Gastrocnemius medialis (tissue), 4 donors: Measurements from ENCODE around the gene CHCT1. TPM values are rescaled to one million over a fixed set of nuclear protein-coding genes. Genes with fewer than 3 reads are reported as not detected.

Experiments used
- ATAC-seq, 2 donors: fragments of 150-250 bp; one replicate each; pipeline ENCODE4 v1.9.1; 2016
- DNase-seq, 2 donors: peaks; one replicate each; pipeline ENCODE4 v3.0.0-alpha.2; 2019
- H3K27ac ChIP-seq, 4 donors: fragments of 200-600 bp; sonication (generic); 1 replicate in 1 of 4; 2 replicates in 3 of 4; pipeline ENCODE4 v1.5.1; 2016 to 2018; ENCODE audit warnings: mild to moderate bottlenecking in 2 of 4, moderate library complexity in 1 of 4
- H3K27me3 ChIP-seq, 3 donors: fragments of 200-600 bp; sonication (generic) in 2 of 3; 1 replicate in 1 of 3; 2 replicates in 2 of 3; pipeline versions ENCODE4 v1.5.1 to v1.6.0; 2016 to 2019; ENCODE audit warnings: mild to moderate bottlenecking in 1 of 3, moderate library complexity in 1 of 3
- H3K36me3 ChIP-seq, 2 donors: fragments of 200-600 bp; sonication (generic) in 1 of 2; one replicate each; pipeline ENCODE4 v1.5.1; 2017 to 2018
- H3K4me1 ChIP-seq, 2 donors: fragments of 200-600 bp; sonication (generic) in 1 of 2; one replicate each; pipeline ENCODE4 v1.5.1; 2016 to 2017; ENCODE audit warnings: mild to moderate bottlenecking in 2 of 2
- H3K4me3 ChIP-seq, 4 donors: fragments of 200-600 bp; sonication (generic) in 3 of 4; 1 replicate in 1 of 4; 2 replicates in 3 of 4; pipeline ENCODE4 v1.5.1; 2016 to 2019; ENCODE audit warnings: mild to moderate bottlenecking in 2 of 4
- H3K9me3 ChIP-seq, 3 donors: fragments of 200-600 bp; sonication (generic) in 2 of 3; 1 replicate in 1 of 3; 2 replicates in 2 of 3; pipeline ENCODE4 v1.5.1; 2016 to 2019
- CTCF ChIP-seq, 5 experiments: fragments of 450-650 bp in 3 of 5; fragments of 200-600 bp in 2 of 5; sonication (generic) in 2 of 5; IDR thresholded peaks in 4 of 5; conservative IDR thresholded peaks in 1 of 5; 1 replicate in 4 of 5; 2 replicates in 1 of 5; pipeline ENCODE4 v1.5.1; 2016 to 2019; ENCODE audit warnings: antibody characterized with exemption in 5 of 5, mild to moderate bottlenecking in 3 of 5, moderate library complexity in 3 of 5
- POLR2A ChIP-seq, 2 donors: fragments of 450-650 bp; IDR thresholded peaks; one replicate each; pipeline ENCODE4 v1.6.1; 2017; ENCODE audit warnings: antibody characterized with exemption in 2 of 2, mild to moderate bottlenecking in 2 of 2, moderate library complexity in 2 of 2
- in situ Hi-C, 4 donors: fragments of 200-750 bp; cut with MboI; loops; one replicate each; pipeline versions ENCODE4 v1.15.0 to v1.8.0; 2017; ENCODE audit warnings: low sequenced_read_pairs in 4 of 4
- intact Hi-C: fragments of 100-400 bp; cut with DNase I; formaldehyde crosslinking; loops from one replicate; pipeline ENCODE4 v1.15.1; 2023; ENCODE audit warnings: low total_unique reads
- total RNA-seq, 4 donors: library from RNA; depleted of rRNA; stranded (reverse); fragments of >200 nt; gene quantifications; one replicate each; pipeline versions ENCODE4 v1.1.0 to v1.2.3, GENCODE V29; 2016

The CHCT1 gene
- total RNA-seq, 4 donors from 2014 or later, result not detected

GRCh38 chr17:60443713-60444112, 21.4 kb downstream of the CHCT1 start:
- DNase-seq (no peak), ATAC-seq (no peak)
- in situ Hi-C loops, result loop anchor here (25.0 kb wide), 2 partner anchors 306 to 381 kb away; partner anchors contain the start of gene CA4 (in 3 of the 4)
- Histone ChIP-seq H3K36me3 (peaks cover 0 to 24% of the 10 kb centered on the region in 2 donors), H3K4me1 (no peaks in the 10 kb centered on the region), H3K27ac (no peak overlapping the region), H3K9me3 (no peaks in the 10 kb centered on the region), H3K4me3 (no peak overlapping the region), H3K27me3 (no peaks in the 10 kb centered on the region)
- TF ChIP-seq POLR2A (IDR thresholded peaks at IDR 0.05) (no peak), CTCF (IDR thresholded peaks at IDR 0.05 in 4 of 5, conservative IDR thresholded peaks at IDR 0.05 in 1 of 5) (no peak)
- intact Hi-C loops, result no loop called here

- in situ Hi-C loops, result loop anchor here (25.0 kb wide), 2 partner anchors 308 to 383 kb away; partner anchors contain the start of gene CA4 (in 3 of the 4)
These were observed 22.9 kb downstream of the CHCT1 start for GRCh38 chr17:60445144-60445543.

GRCh38 chr17:60447375-60447774, 25.1 kb downstream of the CHCT1 start:
- intact Hi-C loops, result no loop called here
- DNase-seq, result no peak
- no peak for TF ChIP-seq POLR2A (IDR thresholded peaks at IDR 0.05)
- no peak for TF ChIP-seq CTCF (IDR thresholded peaks at IDR 0.05 in 4 of 5, conservative IDR thresholded peaks at IDR 0.05 in 1 of 5)
- Histone ChIP-seq H3K4me1 (no peaks in the 10 kb centered on the region), H3K4me3 (no peak overlapping the region), H3K36me3 (peaks cover 0 to 56% of the 10 kb centered on the region in 2 donors), H3K9me3 (no peaks in the 10 kb centered on the region), H3K27ac (no peak overlapping the region), H3K27me3 (no peaks in the 10 kb centered on the region)
- ATAC-seq, result no peak
- in situ Hi-C loops, result loop anchor here (25.0 kb wide), 2 partner anchors 310 to 385 kb away; partner anchors contain the start of gene CA4 (in 3 of the 4)

More at GRCh38 chr17:60445144-60445543, 22.9 kb downstream of the CHCT1 start:
- no peaks in the 10 kb centered on the region for H3K4me1 ChIP-seq
- H3K4me3 ChIP-seq, result no peak overlapping the region
- ATAC-seq, result no peak
- no peaks in the 10 kb centered on the region for H3K27me3 ChIP-seq
- peaks cover 0 to 36% of the 10 kb centered on the region in 2 donors for H3K36me3 ChIP-seq
- no peak overlapping the region for H3K27ac ChIP-seq
- intact Hi-C loops, result no loop called here
- TF ChIP-seq POLR2A (IDR thresholded peaks at IDR 0.05) (no peak), CTCF (IDR thresholded peaks at IDR 0.05 in 4 of 5, conservative IDR thresholded peaks at IDR 0.05 in 1 of 5) (no peak)
- DNase-seq, result no peak
- no peaks in the 10 kb centered on the region for H3K9me3 ChIP-seq

- Histone ChIP-seq H3K9me3 (no peaks in the 10 kb centered on the region), H3K27ac (no peak overlapping the region), H3K36me3 (peaks cover 0 to 78% of the 10 kb centered on the region in 2 donors), H3K4me1 (no peaks in the 10 kb centered on the region), H3K27me3 (no peaks in the 10 kb centered on the region), H3K4me3 (no peak overlapping the region)
- intact Hi-C loops, result no loop called here
- in situ Hi-C loops, result loop anchor here in 1 of 4 donors (25.0 kb wide), 2 partner anchors 186 to 1189 kb away; no protein-coding TSS in a partner anchor
- ATAC-seq (no peak), DNase-seq (no peak)
- TF ChIP-seq CTCF (IDR thresholded peaks at IDR 0.05 in 4 of 5, conservative IDR thresholded peaks at IDR 0.05 in 1 of 5), result no peak
- no peak for TF ChIP-seq POLR2A (IDR thresholded peaks at IDR 0.05)
These were observed 28.8 kb downstream of the CHCT1 start for GRCh38 chr17:60451071-60451470.

GRCh38 chr17:60451965-60452364, 29.7 kb downstream of the CHCT1 start:
- TF ChIP-seq POLR2A (IDR thresholded peaks at IDR 0.05), result no peak
- no peak for TF ChIP-seq CTCF (IDR thresholded peaks at IDR 0.05 in 4 of 5, conservative IDR thresholded peaks at IDR 0.05 in 1 of 5)

More at GRCh38 chr17:60451965-60452364, 29.7 kb downstream of the CHCT1 start:
- ATAC-seq, result no peak
- in situ Hi-C loops (loop anchor here in 1 of 4 donors (25.0 kb wide), 2 partner anchors 185 to 1190 kb away; no protein-coding TSS in a partner anchor), intact Hi-C loops (no loop called here)
- Histone ChIP-seq H3K36me3 (peaks cover 0 to 73% of the 10 kb centered on the region in 2 donors), H3K27ac (no peak overlapping the region), H3K4me3 (no peak overlapping the region), H3K27me3 (no peaks in the 10 kb centered on the region), H3K4me1 (no peaks in the 10 kb centered on the region), H3K9me3 (no peaks in the 10 kb centered on the region)
- no peak for DNase-seq
